ENCODE data around the gene FLII. TPM values are rescaled to one million over a fixed set of nuclear protein-coding genes. Genes with fewer than 3 reads are reported as not detected.
A peak's percentile ranks its signal among the peaks of the same experiment; 100 is the strongest.

Gene FLII
- total RNA-seq, 2 donors from 2014 or later: 232 to 306 TPM

GRCh38 chr17:18257982-18258355 is 569 bp downstream of the FLII start:
- H3K4me3 ChIP-seq: peak overlapping the region; percentile 74 to 98
- TF ChIP-seq, protein P1, sequence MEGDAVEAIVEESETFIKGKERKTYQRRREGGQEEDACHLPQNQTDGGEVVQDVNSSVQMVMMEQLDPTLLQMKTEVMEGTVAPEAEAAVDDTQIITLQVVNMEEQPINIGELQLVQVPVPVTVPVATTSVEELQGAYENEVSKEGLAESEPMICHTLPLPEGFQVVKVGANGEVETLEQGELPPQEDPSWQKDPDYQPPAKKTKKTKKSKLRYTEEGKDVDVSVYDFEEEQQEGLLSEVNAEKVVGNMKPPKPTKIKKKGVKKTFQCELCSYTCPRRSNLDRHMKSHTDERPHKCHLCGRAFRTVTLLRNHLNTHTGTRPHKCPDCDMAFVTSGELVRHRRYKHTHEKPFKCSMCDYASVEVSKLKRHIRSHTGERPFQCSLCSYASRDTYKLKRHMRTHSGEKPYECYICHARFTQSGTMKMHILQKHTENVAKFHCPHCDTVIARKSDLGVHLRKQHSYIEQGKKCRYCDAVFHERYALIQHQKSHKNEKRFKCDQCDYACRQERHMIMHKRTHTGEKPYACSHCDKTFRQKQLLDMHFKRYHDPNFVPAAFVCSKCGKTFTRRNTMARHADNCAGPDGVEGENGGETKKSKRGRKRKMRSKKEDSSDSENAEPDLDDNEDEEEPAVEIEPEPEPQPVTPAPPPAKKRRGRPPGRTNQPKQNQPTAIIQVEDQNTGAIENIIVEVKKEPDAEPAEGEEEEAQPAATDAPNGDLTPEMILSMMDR (IDR thresholded peaks at IDR 0.05): no peak
- no peaks in the 10 kb centered on the region for H3K9me3 ChIP-seq
- peaks cover 39% of the 10 kb centered on the region for H3K36me3 ChIP-seq
- H3K4me1 ChIP-seq: peaks cover 0 to 54% of the 10 kb centered on the region in 2 donors
- H3K27ac ChIP-seq: peak overlapping the region; percentile 97 to 98
- DNase-seq (ENCODE audit: low spot score): peak; percentile 91
- H3K27me3 ChIP-seq: no peaks in the 10 kb centered on the region

DNA sequence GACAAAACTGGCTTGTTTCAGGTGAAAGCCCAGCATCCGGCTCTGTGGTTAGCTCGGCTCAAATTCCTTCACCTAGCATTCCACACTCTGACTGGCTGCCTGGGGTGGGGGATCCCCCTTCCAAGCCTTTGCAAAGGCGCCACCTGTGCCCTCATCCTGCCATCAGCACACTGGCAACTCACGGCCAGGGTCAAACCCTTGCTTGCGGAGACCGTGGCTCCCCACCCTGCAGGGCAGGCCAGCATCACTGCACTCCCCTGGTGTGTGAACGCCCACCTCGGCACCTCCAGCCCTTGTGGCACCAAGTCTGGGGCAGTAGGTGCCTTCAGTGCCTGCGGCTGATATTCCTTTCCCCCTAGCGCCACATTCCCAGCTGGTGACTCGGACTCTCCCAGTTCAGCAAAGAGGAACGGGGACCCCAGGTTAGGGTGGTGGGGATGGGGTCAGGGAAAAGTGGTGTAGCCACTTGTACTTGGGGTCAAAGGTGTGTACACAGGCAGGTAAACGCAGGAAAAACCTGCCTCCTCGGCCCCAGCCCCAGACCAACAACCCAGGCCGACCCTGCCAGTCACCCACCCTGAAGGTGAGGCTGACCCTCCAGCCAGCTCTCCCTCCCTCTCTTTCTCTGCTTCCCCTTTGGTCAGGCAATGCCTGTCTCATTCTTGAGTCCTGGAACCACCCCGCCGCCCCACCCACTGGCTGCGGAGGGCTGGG is 1.1 kb downstream of the FLII start:
- Histone ChIP-seq H3K27me3 (no peaks in the 10 kb centered on the region), H3K4me3 (peak overlapping the region; percentile 74 to 98), H3K9me3 (no peaks in the 10 kb centered on the region), H3K27ac (peak overlapping the region; percentile 97 to 98), H3K4me1 (peaks cover 0 to 48% of the 10 kb centered on the region in 2 donors), H3K36me3 (peaks cover 42% of the 10 kb centered on the region)
- DNase-seq (ENCODE audit: low spot score): peak; percentile 74
- TF ChIP-seq, protein P1 (IDR thresholded peaks at IDR 0.05): no peak

DNA sequence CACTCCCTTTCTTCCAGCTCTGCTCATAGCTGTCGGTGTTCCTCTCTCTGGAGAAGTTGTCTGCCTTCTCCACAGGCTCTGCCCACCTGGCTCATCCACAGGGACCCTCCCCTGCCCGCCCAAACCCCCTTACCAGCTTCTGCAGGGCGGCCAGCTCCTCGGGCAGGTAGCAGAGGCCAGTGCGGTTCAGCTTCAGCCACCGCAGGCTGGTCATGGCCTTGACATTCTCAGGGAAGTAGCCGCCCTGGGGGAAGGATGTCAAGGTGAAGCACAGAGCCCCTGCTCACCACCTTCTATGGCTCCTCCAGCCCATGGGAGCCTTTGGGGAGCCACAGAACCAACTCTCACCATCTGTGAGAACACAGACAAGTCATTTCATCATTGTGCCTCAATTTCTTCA is 1.8 kb downstream of the FLII start:
- TF ChIP-seq, protein P1 (IDR thresholded peaks at IDR 0.05): no peak
- H3K9me3 ChIP-seq: no peaks in the 10 kb centered on the region
- H3K4me1 ChIP-seq: peaks cover 0 to 42% of the 10 kb centered on the region in 2 donors
- H3K27ac ChIP-seq: peak overlapping the region; percentile 97 to 98
- no peaks in the 10 kb centered on the region for H3K27me3 ChIP-seq
- H3K36me3 ChIP-seq: peaks cover 49% of the 10 kb centered on the region
- DNase-seq (ENCODE audit: low spot score): no peak
- peak overlapping the region in 1 of 2 donors; percentile 98 for H3K4me3 ChIP-seq

DNA sequence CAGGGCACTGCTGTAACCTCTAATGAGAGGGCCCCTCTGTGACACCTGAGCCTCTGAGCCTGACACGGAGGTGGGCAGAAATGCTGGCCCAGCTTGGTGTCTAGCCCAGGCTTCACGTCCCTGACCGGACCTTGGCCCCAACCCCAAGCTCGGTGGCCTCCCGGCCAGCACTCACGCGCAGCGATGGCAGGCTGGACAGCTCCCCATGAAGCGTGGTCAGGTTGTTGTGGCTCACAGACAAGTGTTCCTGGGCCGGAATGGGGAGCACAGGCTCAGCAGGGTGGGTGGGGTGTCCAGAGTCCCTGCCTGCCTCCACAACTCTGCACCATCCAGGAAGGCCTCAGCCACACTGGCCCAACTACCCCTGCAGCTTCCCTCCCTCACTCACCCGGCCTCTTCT is 2.2 kb downstream of the FLII start:
- TF ChIP-seq, protein P1 (IDR thresholded peaks at IDR 0.05): no peak
- H3K27me3 ChIP-seq: no peaks in the 10 kb centered on the region
- no peak overlapping the region for H3K4me3 ChIP-seq
- H3K36me3 ChIP-seq: peaks cover 53% of the 10 kb centered on the region
- no peaks in the 10 kb centered on the region for H3K9me3 ChIP-seq
- no peak for DNase-seq (ENCODE audit: low spot score)
- H3K27ac ChIP-seq: no peak overlapping the region
- peaks cover 0 to 38% of the 10 kb centered on the region in 2 donors for H3K4me1 ChIP-seq

DNA sequence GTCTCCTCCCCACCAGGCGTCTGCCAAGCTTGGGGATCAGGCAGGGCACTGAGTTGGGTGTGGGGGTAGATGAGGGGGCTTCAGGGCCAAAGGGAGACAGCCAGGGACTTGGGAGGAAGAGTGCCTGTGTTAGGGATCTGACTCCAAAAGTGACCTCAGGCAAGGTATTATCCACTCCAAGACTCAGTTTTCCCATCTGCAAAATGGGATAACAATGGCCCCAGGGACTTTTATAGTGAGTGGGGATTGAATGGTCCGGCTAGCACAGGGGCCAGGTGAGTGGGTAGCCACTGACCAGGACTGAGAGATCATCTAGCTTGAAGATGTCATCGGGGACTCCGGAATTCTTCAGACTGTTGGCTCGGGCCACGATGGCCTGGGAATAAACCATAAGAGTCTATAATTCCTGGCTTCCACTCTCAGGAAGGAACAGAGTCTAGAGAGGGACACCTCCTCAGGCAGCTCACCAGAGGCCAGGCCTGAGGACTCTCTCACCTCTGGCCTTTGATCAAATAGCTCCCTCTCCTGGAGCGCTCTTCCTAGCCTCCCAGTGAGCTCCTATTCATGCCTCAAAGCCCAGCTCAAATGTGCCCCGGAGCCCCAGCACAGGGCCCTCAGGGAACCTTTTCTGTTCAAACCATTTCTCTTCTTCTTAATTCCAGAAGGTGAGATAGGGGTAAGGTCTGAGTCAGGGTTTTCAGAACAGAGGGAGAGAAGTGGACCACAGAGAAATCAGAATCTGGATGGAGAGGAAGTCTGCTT is 3.5 kb downstream of the FLII start:
- H3K4me1 ChIP-seq: peaks cover 0 to 32% of the 10 kb centered on the region in 2 donors
- H3K4me3 ChIP-seq: no peak overlapping the region
- no peak overlapping the region for H3K27ac ChIP-seq
- no peaks in the 10 kb centered on the region for H3K27me3 ChIP-seq
- peaks cover 66% of the 10 kb centered on the region for H3K36me3 ChIP-seq
- no peak for DNase-seq (ENCODE audit: low spot score)
- TF ChIP-seq, protein P1 (IDR thresholded peaks at IDR 0.05): no peak
- H3K9me3 ChIP-seq: no peaks in the 10 kb centered on the region
